HG03064 (cell line): ENCODE measurements around the gene SMAD6.

Experiments
- ATAC-seq: cut with Tn5 transposase; IDR thresholded peaks from one replicate; pipeline ENCODE4 v1.9.1; 2021; ENCODE audit warnings: low read depth; ENCODE audit not compliant: unreplicated experiment

Gene SMAD6

DNA sequence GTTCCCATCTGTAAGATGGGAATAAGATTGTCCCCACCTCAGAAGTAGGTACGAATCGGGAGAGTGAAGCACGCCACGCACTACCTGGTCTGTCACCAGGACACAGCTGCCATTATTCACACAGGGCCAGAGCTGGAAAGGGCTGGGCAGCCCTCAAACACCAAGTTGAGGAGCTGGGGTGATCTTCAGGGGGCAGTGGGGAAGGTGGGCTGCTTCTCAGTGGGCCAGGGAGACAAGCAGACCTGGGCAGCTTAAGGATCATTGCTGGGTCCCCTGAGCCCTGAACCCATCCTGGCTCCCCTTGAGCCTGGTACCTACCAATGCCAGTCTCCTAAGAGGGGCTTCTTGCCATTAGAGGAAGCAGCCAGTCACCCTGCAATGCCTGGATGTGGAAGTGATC is 82.1 kb downstream of the SMAD6 start:
- no peak for ATAC-seq

DNA sequence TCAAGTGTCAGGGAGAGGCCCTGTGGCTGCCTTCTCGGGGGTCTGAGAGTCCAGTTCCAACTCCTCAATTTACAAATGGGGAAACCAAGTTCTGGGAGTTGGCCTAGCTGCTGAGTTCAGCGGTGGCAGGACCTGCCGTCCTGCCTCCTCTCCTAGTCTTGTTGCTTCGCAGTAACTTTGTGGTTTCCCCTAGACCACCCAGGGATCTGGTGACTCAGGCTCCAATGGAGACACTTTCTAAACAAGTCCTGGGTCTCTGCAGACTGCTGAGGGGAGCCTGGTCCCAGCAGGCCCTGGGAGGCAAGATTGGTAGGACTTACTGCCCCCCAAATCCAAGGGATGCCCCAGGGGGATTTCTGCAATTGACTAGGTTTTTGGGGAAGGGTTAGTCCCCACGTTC is 83.6 kb downstream of the SMAD6 start:
- no peak for ATAC-seq

DNA sequence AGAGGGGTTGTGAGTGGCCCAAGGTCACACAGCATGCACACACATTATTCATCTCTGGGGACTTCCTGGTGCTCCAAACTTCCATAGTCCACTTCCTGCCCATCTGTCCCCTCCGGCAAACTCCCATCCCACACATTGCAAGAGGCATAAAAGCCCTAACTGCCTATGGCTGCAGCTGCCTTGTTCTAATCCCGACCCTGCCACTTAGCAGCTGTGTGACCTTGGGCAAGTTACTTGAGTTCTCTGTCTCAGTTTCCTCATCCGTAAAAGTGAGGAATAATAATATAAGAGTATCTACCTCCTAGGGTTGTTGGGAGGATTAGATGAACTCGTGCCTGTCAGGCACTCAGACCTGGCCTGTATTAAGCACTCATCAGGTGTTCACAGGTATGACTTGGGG is 84.2 kb downstream of the SMAD6 start:
- no peak for ATAC-seq

DNA sequence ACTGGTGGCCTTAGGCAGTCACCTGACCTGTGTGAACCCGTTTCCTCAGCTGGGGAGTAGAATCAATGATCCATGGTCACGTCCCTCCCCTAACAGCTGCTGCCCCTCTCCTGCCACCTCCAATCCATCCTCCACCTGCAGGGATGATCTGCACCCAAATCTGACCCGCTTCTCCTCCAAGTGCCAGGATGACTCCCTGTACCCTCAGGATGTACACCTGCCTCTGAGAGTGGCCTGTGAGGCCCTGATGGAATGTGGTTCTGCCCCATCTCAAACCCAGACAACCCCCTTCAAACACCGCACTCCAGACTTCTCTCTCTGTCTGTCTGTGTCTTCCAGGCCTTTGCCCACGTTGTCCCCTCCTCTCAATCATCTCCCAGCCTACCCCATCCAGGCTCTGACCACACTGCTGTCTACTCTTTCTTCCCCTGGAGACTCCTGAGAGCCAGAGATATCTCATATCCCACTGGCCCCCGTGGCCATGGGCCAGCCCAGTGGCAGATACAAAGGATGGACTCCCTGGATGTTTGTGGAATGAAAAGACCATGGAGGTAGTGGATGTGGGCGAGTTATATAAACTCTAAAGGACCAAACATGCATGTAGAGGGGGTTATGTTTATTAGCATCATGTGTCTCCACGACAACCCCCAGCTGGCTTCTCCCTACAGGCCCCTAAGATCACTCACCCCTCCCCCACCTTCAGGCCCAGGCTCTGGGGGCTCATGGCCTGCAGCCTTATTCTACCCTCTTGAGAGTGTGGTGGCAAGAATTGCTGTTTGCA is 84.9 kb downstream of the SMAD6 start:
- no peak for ATAC-seq

DNA sequence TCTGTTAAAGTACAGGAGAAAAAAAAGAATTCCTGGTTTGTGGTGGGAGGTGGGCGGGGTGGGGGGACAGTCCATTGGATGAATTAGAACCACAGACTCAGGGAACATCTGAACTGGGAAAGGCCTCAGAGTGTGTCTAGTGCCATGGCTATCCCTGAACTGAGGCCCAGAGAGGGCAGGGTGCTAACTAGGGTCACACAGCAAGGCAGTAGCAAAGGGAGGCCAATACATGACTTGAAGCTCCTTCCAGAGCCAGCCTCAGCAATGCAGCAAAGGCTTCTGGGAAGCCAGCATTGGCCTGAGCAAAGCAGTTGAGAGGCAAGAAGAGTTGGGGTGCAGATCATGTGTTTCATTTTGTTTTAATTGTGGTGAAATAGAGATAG is 85.4 kb downstream of the SMAD6 start:
- no peak for ATAC-seq

DNA sequence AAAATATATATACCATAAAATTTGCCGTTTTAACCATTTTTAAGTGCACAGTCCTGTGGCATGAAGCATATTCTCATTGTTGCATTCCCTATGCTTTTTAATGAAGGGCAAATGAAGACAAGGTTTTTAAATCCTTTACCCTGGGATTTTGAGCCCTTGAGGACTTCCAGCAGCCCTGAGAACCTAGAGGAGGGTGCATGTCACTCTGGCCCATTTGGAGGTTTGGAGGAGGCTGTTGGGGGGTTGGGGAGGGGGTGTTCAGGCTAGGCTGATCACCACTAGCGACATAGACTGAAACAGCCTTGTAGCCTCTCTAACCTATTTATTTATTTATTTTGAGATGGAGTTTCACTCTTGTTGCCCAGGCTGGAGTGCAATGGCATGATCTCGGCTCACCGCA is 86.0 kb downstream of the SMAD6 start:
- ATAC-seq, result no peak

DNA sequence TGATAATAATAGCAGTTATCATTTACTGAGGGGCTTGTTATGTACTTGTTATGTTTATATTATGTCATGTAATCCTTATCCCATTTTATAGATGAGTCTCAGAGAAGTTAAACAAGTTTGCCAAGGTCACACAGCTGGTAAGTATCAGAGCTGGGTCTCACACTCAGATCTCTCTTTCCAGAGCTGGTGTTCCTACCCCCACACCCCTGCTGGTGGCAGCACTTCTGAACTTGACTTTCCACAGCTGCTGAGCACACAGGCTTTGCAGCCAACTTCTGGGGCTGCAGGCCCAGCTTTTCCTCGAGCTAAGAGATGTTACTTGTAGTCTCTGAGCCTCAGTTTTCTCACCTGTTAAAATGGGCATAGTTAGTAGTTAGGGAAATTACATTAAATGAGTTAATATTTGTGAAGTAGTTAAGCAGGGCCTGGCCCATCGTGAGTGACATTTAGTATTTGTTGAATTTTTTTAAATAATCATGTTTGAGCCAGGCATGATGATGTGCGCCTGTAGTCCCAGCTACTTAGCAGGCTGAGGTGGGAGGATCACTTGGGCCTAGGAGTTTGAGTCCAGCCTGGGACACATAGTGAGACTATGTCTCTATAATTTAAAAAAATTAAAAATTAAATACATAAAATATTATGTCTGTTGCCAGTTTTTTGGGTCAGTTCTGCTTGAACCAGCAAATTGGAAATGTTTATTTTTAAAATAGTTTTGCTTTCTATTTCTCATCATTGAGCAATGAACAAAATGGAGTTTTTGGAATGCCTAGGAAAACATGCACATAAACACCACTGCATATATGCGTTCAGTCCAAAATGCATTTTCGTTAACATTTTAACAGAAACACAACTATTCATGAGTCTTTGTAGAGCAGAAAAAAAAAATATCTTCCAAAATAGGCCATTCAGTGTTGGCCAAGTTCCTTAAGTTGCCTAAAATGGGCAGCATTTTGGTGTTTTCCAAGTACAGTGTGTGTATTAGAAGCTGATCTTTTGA is 87.3 kb downstream of the SMAD6 start:
- no peak for ATAC-seq

DNA sequence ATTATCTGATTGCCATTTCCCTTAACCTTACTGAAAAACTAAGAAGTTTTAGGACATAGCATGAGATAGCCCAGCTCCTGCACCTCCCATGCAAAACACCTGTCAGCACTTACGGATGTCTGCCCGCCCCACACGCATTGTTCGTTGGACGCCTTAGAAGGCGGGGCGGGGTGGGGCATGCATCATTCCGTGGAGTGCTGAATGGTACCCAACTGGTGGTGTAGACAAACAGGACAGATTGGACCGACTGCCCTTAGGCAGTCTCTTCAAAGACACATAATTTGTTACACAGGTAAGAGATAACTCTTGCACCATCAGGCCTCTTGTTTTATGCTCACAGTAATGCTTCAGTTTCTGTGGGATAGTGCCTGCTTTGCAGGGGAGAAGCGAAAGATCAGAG is 93.8 kb downstream of the SMAD6 start:
- ATAC-seq, result no peak

DNA sequence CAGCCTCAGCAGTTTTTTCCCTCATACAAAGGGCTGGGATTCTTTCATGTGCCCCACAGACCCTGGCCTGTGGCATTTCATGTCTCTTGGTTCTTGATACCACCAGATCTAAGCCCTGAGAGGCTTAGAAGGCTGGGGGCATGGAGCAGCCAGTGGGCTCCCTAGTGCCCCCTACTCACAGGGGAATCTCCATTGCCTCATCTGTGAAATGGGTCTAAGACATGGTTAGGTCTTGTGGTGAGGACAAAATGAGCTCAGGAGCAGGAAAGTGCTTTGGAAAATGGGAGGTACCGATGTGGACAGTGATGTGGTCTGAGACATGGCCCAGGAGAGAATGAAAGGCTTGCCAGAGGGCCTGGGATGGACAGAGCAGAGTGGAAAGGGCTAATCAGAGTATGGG is 94.3 kb downstream of the SMAD6 start:
- no peak for ATAC-seq

DNA sequence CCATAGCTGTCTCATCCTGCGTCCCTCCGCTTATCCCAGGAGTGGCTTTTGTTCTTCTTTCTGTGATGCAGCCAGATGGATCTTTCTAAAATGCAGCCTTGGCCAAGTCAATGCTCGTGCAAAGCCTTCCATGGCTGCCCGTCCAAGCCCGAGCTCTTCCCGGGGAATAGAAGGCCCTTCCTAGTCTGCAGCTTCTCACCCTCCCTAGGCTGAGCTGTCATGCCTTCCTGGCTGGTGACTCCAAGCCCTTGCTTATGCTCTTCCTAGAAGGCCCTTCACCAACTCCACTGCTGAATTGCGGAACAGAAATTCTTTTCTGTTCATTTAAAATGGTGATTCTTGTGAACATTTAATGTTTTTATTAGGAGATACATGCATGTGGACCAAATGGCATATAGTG is 95.9 kb downstream of the SMAD6 start:
- no peak for ATAC-seq

DNA sequence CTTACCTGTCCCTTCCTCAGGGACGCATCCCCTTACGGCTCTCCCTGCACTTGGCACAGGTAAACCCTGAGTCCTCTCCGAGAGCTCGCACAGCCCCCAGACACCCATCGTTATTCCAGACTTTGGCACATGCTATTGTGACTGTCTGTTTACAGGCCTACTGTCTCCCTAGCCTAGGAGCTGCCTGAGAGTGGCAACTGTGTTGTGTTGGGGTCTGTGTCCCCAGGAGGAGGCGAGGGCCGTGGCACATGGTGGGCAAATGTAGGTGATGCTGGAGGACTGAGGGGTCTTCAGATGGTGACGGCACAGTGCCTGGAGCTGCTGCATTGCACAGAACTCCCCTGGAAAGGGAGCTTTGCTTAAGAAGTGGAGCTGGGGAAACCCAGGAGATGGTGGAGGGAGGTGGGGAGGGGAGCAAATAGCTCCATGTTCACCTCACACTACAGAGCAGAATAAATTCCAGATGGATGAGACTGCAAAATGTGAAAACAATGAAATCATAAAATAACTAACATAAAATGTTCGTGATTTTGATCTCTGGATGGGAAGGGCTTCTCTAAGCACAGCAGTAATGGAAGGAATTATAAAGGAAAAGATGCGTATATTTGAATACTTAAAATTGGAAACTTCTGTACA is 96.5 kb downstream of the SMAD6 start:
- no peak for ATAC-seq

DNA sequence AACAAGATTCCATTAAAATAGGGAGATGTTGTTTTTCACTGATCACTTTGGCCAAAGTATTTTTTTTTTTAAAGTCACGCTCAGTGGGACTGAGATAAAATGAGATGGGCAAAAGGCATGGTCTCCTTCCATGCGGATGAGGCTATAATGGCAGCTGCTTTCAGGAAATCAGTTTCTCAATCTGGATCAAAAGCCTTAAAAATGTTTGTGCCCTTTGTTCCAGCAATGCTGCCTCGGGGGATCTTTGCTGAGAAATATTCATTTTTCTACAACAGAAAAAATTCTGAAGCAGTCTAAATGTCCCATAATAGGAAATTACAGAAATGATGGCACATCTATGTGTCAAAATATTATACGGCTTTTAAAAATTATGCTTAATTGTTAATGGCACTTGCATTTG is 97.2 kb downstream of the SMAD6 start:
- ATAC-seq, result no peak

DNA sequence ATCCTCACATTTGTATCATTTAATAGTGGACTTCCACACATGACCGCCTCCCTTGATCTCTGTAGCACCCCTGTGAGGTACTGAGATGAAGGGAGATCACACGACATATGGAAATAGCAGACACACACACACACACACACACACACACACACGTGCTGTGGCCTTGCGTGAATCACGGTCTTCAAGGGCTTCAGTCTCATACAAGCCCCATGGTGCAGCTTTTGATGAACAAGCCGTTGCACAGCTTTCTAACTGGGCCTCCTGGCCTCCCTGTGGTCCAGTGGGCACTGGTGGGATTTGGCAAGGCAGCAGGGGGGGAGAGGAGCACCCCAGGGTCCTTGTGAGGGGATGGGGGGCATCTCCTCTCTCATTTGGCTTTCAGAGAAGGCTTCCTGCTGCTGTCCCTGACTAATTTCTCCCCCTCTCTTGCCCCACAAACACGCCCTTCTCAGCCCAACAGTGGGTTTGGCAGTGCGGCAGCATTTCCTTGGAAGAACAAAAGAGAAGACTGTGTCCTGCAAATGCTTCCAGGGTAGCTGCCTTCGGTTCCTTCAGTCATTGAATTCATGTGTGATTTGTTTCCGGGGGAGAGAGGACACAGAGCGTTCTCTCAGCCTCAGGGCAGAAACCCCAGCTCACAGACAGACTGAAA is 98.7 kb downstream of the SMAD6 start:
- no peak for ATAC-seq

DNA sequence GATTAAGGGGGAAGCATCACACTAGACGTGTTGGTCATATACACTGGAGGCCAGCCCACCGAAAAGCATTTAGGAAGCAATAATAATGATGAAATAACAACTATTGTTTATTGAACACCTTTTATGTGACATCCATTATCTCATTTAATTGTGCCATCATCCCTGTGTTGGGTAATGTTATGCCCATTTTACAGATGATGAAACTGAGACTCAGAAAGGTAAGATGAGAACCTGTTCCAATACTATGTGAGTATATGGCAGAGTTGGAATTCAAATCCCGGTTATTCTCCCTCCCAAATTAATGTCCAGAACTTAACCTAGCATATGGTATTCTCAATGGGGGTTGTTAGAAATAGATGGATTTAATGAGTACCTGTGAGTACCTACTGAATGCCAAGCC is 99.2 kb downstream of the SMAD6 start:
- ATAC-seq, result no peak

DNA sequence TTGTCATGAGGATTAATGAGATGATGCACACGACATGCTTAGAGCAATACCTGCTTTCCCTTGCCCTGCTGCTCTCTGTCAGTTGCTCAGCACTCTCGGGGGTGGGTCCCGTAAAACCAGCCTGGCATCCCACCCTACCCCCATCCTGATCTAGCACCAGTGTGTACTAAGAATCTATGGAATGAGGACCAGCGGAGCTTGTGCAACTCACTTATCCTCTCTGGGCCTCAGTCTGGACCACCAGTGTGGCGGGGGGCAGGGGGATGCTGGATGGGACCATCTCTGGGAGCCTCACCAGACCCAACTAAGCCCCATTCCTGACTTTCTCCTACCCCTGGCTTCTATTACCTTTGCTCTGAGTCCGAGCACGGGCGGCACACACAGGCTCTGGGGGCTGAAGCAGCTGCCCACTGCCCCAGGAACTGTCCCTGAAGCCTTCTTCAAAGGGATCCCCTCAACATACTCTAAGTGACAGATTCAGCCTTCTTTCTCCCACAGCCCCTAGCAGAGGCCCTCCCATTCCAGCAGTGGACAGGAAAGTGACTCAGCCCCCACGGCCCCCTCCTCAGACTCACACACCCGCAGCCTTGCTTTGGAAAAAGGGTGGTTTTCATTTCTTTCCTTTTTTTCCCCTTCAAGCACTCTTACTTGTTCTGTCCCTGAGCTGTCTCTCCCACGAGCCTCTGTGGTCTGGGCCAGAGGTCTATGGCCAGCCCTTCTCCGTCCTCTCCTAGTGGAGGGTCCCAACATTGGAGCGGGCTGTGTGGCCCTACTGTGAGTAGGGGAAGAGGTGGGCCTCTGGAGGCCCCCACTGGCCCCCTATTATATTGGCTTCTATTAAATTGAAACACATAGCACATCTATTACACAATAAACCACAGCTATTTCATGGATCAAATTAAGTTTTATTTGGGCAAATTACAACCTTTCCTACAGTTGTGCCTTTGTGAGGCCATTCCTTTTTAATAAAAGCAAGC is 100.3 kb downstream of the SMAD6 start:
- ATAC-seq, result no peak

DNA sequence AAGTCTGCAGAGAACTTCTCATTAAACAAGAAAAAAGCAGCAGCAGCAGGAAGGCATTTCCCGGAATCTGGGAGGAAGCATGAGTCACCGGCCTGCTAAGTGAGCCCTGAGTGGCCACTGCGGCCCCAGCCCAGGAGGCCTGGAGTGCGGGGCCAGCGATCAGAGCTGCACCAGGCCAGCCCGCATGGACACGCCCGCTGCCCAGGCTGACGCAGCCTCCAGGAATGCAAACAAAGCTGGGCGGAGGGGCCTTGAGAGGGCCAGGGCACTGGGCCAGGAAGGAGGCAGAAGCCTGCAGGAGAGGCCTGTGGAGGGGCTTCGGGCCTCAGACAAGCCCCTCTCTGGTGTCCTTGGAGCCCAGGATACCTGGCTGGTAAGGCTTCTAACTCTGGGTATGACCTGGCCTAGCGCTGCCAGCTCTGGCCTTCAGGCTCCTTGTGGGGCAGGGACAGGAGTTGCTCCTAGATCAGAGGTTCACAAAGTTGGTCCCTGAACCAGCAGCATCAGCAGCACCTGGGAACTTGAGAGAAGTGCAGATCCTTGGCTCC is 101.2 kb downstream of the SMAD6 start:
- no peak for ATAC-seq

DNA sequence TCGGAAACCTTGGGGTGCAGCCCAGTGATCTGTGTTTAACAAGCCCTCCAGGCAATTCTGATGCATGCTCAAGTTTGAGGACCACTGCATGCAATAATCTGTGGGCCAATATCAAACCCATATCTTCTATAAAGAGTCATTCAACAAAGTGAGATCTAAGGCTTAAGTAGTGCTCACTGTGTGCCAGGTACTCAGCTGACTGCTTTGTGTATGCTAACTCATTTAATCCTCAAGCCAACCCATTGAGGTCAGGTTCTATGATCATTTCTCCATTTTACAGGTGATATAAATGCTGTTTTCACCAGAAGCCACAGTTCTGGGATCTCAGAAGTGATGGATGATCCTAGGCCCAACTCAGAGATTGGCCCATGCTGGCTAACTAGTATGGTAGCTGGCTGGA is 101.7 kb downstream of the SMAD6 start:
- no peak for ATAC-seq

DNA sequence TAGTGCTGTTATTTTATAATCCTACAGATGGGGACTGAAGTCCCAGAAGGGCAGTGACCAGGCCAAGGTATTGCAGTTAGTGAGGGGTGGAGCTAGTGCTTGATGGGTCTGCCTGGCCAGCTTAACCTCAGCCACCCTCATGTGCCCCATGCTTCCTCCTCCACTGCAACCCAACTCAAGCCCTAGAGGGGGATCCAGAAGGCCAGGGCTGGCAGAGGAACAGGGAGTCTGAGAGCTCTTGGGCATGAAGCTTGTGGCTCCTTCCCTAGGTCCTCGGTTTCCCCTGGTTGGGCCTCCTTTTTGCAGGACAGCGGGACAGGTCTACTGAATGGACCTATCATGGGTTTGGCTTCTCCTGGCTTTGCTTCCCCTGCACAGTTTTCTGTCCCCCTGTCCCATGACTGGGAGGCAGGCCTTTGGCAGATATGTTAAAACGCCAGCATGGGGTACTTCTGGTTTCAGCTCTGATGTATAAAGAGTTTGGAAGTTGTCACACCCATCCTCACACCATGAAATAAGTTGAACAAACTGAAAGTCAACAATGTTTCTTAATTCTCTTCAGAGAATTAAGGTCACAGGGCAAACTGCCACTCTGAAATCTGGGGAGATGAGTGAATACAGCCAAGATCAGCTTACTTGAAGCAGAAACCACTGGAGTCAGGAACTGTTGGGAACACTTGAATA is 103.3 kb downstream of the SMAD6 start:
- no peak for ATAC-seq
